8988T (cell line): ENCODE measurements around the gene PRIM2.
"Not testable (repeated sequence)": the region's sequence is repeated elsewhere in the genome, so short reads cannot be mapped to it uniquely, and the experiment has no call there.

ENCODE experiments used
- DNase-seq: peaks from one replicate; pipeline ENCODE4 v3.0.0; 2011

Gene PRIM2

GRCh38 chr6:57368965-57369731 is 51.7 kb downstream of the PRIM2 start:
- not testable (repeated sequence) for DNase-seq

GRCh38 chr6:57371779-57372178 is 54.3 kb downstream of the PRIM2 start:
- DNase-seq: not testable (repeated sequence)

GRCh38 chr6:57374764-57375163 is 57.3 kb downstream of the PRIM2 start:
- DNase-seq: not testable (repeated sequence)

GRCh38 chr6:57376083-57376482 is 58.7 kb downstream of the PRIM2 start:
- not testable (repeated sequence) for DNase-seq

GRCh38 chr6:57389038-57389592 is 71.7 kb downstream of the PRIM2 start:
- not testable (repeated sequence) for DNase-seq

- DNase-seq: not testable (repeated sequence)
Observed at GRCh38 chr6:57390818-57391217, 73.4 kb downstream of the PRIM2 start.

GRCh38 chr6:57392047-57392446 is 74.6 kb downstream of the PRIM2 start:
- not testable (repeated sequence) for DNase-seq

- DNase-seq: not testable (repeated sequence)
Observed at GRCh38 chr6:57419341-57419740, 101.9 kb downstream of the PRIM2 start.

GRCh38 chr6:57421503-57421902 is 104.1 kb downstream of the PRIM2 start:
- DNase-seq: no peak

- no peak for DNase-seq
Observed at GRCh38 chr6:57423468-57423867, 106.0 kb downstream of the PRIM2 start.

GRCh38 chr6:57431742-57432141 is 114.3 kb downstream of the PRIM2 start:
- not testable (repeated sequence) for DNase-seq

- no peak for DNase-seq
Observed at GRCh38 chr6:57432157-57432556, 114.7 kb downstream of the PRIM2 start.

GRCh38 chr6:57432919-57433684 is 115.7 kb downstream of the PRIM2 start:
- DNase-seq: no peak

GRCh38 chr6:57433790-57434189 is 116.4 kb downstream of the PRIM2 start:
- not testable (repeated sequence) for DNase-seq

GRCh38 chr6:57434944-57435343 is 117.5 kb downstream of the PRIM2 start:
- no peak for DNase-seq

- DNase-seq: no peak
Observed at GRCh38 chr6:57435475-57436160, 118.2 kb downstream of the PRIM2 start.

GRCh38 chr6:57440735-57441134 is 123.3 kb downstream of the PRIM2 start:
- not testable (repeated sequence) for DNase-seq

- DNase-seq: not testable (repeated sequence)
Observed at GRCh38 chr6:57442133-57442532, 124.7 kb downstream of the PRIM2 start.

GRCh38 chr6:57443181-57443580 is 125.8 kb downstream of the PRIM2 start:
- not testable (repeated sequence) for DNase-seq

GRCh38 chr6:57444787-57445186 is 127.4 kb downstream of the PRIM2 start:
- DNase-seq: not testable (repeated sequence)

GRCh38 chr6:57445379-57445778 is 127.9 kb downstream of the PRIM2 start:
- not testable (repeated sequence) for DNase-seq

GRCh38 chr6:57445790-57446468 is 128.5 kb downstream of the PRIM2 start:
- DNase-seq: not testable (repeated sequence)
